HFFc6 (cell line): Measurements from ENCODE around the gene LIMS1. TPM values are rescaled to one million over a fixed set of nuclear protein-coding genes. Genes with fewer than 3 reads are reported as not detected.

Experiments
- DNase-seq: peaks from one replicate; pipeline ENCODE4 v3.0.0-alpha.2; 2018
- H3K27ac Mint-ChIP-seq: 2 replicates; pipeline ENCODE4 v1.8.0; 2020; ENCODE audit warnings: mild to moderate bottlenecking, mixed read lengths
- H3K27me3 Mint-ChIP-seq: 2 replicates; pipeline ENCODE4 v1.8.0; 2021; ENCODE audit warnings: mild to moderate bottlenecking, moderate library complexity, mixed read lengths; ENCODE audit not compliant: insufficient read depth
- H3K36me3 Mint-ChIP-seq: 2 replicates; pipeline ENCODE4 v1.8.0; 2021; ENCODE audit warnings: low read depth, mixed read lengths
- H3K4me1 Mint-ChIP-seq: 2 replicates; pipeline ENCODE4 v1.8.0; 2020; ENCODE audit warnings: low read depth, mixed read lengths
- H3K4me3 Mint-ChIP-seq: 2 replicates; pipeline ENCODE4 v1.8.0; 2020; ENCODE audit warnings: mild to moderate bottlenecking, moderate library complexity, mixed read lengths
- H3K9me3 Mint-ChIP-seq: 2 replicates; pipeline ENCODE4 v1.8.0; 2020; ENCODE audit warnings: mild to moderate bottlenecking, mixed read lengths
- CTCF ChIP-seq: fragments of 200-600 bp; sonication (generic); IDR thresholded peaks from 2 replicates; pipeline ENCODE4 v1.5.0; 2021; ENCODE audit warnings: antibody characterized with exemption, mild to moderate bottlenecking
- total RNA-seq, 6 experiments: library from RNA; stranded (reverse); fragmentation: NEBNext Ultra II Directional; extraction: Animal tissue kit (Norgen Biotek cat#: 25700); gene quantifications; 2 replicates in 1 of 6; 3 replicates in 5 of 6; pipeline ENCODE4 v1.2.3, GENCODE V29; 2021

Gene LIMS1
- total RNA-seq, 6 experiments from 2014 or later: 57.0 to 58.7 (median 57.8) TPM

DNA sequence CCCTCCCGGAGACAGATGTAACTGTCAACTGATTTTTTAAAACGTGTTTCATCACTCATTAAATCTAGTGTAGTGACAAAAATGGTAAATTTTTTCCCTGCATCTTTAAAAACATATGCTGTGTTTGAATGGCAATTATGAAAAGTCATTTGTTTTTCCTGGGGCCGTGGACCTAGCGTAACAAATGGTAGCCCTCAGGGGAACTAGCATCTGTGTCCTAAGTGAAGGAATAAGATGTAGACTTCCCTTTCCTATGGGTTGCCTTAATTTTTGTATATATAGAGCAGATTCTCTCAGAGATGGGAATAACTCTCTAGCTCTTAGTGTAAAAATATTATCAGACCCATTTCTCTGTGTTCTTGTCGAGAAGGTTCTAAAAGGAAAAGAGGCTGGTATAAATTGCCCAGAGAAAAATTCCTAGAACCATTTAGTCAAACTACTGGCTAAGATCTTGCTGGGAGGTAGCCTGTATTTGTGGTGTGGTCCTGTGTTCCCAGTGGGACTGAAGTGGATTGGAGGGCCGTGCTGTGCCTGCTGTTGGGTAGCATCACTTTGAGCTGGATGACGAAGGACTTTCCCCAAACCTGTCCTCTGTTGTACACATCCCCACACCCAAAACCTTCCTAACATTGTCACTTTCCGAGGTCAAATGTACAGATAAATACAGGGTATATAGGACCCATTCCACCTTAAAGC is 85.8 kb downstream of the LIMS1 start:
- H3K27ac Mint-ChIP-seq: no peak overlapping the region
- TF ChIP-seq CTCF: no peak

GRCh38 chr2:108620656-108621055 is 86.4 kb downstream of the LIMS1 start:
- TF ChIP-seq CTCF: no peak
- Mint-ChIP-seq H3K9me3 (no peaks in the 10 kb centered on the region), H3K27ac (no peak overlapping the region), H3K27me3 (no peaks in the 10 kb centered on the region), H3K36me3 (no peaks in the 10 kb centered on the region), H3K4me3 (no peak overlapping the region), H3K4me1 (peaks cover 70% of the 10 kb centered on the region)
- DNase-seq: no peak

More for the DNA sequence above, 85.8 kb downstream of the LIMS1 start:
- Mint-ChIP-seq H3K4me1 (peaks cover 76% of the 10 kb centered on the region), H3K27me3 (no peaks in the 10 kb centered on the region), H3K36me3 (no peaks in the 10 kb centered on the region), H3K9me3 (no peaks in the 10 kb centered on the region), H3K4me3 (no peak overlapping the region)
- no peak for DNase-seq

DNA sequence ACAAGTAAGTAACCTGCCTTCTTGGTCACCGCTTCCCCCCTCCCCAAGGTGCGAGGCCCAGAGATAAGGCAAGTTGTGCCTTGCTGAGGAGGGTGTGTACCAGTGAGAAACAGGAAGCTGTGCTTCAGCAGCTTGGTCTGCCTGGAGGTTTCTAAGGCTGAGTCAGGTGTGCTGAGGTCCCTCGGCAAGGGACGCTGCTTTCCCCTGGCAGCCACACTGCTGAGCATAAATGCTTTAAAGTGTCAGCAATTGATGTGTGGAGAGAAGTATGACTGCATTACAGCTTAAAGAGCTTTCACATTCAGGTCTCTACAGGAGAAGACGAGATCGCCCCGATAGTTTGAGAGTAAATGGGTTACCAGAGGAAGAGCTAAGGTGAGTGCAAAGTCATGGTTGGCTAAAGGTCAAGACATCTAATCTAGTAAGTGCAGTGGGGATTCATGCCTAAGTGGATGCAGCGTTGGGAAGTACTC is 86.9 kb downstream of the LIMS1 start:
- peak overlapping the region; percentile 14; the same call in 1 of the 2 replicates for H3K27ac Mint-ChIP-seq
- no peak for DNase-seq
- no peaks in the 10 kb centered on the region for H3K36me3 Mint-ChIP-seq
- peaks cover 65% of the 10 kb centered on the region for H3K4me1 Mint-ChIP-seq
- H3K9me3 Mint-ChIP-seq: no peaks in the 10 kb centered on the region
- H3K4me3 Mint-ChIP-seq: no peak overlapping the region
- no peaks in the 10 kb centered on the region for H3K27me3 Mint-ChIP-seq
- no peak for TF ChIP-seq CTCF

- Mint-ChIP-seq H3K27me3 (no peaks in the 10 kb centered on the region), H3K27ac (no peak overlapping the region), H3K4me3 (no peak overlapping the region), H3K9me3 (no peaks in the 10 kb centered on the region), H3K4me1 (peaks cover 56% of the 10 kb centered on the region), H3K36me3 (no peaks in the 10 kb centered on the region)
- TF ChIP-seq CTCF: no peak
- no peak for DNase-seq
Measured at GRCh38 chr2:108621687-108622681, 87.7 kb downstream of the LIMS1 start.

- Mint-ChIP-seq H3K9me3 (no peaks in the 10 kb centered on the region), H3K36me3 (no peaks in the 10 kb centered on the region), H3K27me3 (no peaks in the 10 kb centered on the region), H3K4me3 (no peak overlapping the region), H3K4me1 (peaks cover 46% of the 10 kb centered on the region), H3K27ac (no peak overlapping the region)
- DNase-seq: no peak
- no peak for TF ChIP-seq CTCF
Measured at GRCh38 chr2:108623616-108624015, 89.3 kb downstream of the LIMS1 start.
